CD4-positive, alpha-beta T cell treated with Interleukin-17A for 4 hours (primary cell): Measurements from ENCODE around the gene RABL2B.

ENCODE experiments used
- DNase-seq: peaks from one replicate; pipeline ENCODE4 v3.0.0-alpha.2; 2020; ENCODE audit warnings: mixed read lengths

The RABL2B gene

DNA sequence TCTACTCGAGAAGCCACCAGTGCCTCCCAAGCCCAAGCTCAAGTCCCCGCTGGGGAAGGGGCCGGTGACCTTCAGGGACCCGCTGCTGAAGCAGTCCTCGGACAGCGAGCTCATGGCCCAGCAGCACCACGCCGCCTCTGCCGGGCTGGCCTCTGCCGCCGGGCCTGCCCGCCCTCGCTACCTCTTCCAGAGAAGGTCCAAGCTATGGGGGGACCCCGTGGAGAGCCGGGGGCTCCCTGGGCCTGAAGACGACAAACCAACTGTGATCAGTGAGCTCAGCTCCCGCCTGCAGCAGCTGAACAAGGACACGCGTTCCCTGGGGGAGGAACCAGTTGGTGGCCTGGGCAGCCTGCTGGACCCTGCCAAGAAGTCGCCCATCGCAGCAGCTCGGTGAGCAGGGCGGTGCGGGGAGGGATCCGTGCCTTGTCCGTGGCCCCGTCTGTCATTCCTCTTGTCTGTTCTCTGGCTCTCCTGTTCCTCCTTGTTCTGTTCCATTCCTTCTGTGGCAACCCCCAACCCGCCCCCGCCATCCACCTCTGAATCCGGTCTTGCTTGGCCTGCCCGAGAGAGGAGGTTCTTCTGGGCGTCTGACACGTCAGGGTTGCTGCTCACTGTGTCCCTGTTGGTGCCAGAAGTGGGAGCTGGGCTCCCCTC lies 61.3 kb downstream of the RABL2B start:
- DNase-seq, result no peak

GRCh38 chr22:50721257-50721844 lies 62.1 kb downstream of the RABL2B start:
- no peak for DNase-seq

DNA sequence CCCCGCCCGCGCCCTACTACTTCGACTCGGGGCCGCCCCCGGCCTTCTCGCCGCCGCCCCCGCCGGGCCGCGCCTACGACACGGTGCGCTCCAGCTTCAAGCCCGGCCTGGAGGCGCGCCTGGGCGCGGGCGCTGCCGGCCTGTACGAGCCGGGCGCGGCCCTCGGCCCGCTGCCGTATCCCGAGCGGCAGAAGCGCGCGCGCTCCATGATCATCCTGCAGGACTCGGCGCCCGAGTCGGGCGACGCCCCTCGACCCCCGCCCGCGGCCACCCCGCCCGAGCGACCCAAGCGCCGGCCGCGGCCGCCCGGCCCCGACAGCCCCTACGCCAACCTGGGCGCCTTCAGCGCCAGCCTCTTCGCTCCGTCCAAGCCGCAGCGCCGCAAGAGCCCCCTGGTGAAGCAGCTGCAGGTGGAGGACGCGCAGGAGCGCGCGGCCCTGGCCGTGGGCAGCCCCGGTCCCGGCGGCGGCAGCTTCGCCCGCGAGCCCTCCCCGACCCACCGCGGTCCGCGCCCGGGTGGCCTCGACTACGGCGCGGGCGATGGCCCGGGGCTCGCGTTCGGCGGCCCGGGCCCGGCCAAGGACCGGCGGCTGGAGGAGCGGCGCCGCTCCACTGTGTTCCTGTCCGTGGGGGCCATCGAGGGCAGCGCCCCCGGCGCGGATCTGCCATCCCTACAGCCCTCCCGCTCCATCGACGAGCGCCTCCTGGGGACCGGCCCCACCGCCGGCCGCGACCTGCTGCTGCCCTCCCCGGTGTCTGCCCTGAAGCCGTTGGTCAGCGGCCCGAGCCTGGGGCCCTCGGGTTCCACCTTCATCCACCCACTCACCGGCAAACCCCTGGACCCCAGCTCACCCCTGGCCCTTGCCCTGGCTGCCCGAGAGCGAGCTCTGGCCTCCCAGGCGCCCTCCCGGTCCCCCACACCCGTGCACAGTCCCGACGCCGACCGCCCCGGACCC lies 62.9 kb downstream of the RABL2B start:
- DNase-seq, result no peak

DNA sequence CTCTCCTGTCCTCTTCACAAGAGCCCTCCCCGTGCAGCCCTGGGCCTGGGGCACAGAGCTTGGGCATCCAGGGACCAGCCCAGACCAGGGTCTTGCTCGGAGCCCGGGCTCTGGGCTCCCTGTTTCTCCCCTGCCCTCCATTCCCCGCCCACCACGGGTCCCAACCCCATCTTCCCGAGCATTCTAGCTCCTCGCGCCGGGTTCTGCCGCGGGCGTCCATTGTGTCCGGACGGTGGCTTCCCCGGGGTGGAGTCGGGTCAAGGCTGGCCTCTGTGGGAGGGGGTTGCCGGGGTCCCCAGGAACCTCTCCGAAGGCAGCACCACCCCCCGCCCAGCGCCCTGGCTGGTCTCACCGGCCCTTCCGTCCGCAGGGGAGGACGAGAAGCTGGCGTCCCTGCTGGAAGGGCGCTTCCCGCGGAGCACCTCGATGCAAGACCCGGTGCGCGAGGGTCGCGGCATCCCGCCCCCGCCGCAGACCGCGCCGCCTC lies 63.6 kb downstream of the RABL2B start:
- DNase-seq, result no peak

DNA sequence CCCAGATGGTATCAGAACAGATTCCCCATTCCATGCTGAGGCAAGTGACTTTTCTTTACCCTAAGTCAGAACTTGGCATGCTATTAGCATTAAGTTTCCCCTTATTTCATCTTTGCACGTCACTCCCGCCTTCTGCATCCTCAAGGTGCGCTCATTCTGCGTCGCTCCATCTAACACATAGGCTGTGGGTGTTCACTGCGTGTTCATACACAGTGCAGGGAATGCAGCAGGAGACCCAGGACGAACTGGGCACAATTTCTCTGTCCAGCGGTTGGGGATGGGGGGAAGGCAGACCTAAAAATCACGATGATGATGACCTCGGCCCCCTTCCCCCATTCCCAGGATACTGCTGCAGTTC lies 65.1 kb downstream of the RABL2B start:
- no peak for DNase-seq

DNA sequence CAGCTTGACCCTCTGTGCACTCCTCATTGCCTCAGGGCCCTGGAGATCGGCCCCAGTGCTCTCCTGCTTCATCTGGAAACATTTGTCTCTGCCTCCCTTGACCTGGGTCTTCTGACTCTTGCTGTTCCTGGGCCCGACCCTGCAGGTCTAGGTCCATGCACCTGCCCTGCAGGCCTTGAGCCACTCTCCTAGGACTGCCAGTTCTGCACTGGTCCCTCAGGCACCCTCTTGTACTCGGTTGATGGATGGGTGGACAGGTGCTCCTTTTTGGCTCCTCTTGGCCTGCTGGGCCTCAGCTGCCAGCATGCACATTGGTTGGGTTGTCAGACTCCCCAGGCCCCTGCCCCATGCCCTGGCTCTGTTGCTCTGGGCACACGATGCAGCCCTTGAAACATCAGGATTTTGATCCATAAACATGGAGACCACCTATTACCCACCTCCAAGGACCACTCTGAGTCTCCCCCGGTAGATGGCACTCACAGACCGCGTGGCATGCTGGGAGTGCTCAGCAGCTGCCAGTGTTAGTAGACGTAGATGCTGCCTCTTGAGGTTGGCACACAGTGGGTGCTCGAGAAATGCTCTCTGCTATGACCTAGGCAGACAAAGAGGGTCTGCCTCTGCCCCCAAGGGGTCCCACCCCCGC lies 65.6 kb downstream of the RABL2B start:
- DNase-seq, result no peak
